ENCODE results near the gene MFF. TPM values are rescaled to one million over a fixed set of nuclear protein-coding genes. Genes with fewer than 3 reads are reported as not detected.

Gene MFF
- total RNA-seq, 1 experiment from 2014 or later: 82.3 TPM

DNA sequence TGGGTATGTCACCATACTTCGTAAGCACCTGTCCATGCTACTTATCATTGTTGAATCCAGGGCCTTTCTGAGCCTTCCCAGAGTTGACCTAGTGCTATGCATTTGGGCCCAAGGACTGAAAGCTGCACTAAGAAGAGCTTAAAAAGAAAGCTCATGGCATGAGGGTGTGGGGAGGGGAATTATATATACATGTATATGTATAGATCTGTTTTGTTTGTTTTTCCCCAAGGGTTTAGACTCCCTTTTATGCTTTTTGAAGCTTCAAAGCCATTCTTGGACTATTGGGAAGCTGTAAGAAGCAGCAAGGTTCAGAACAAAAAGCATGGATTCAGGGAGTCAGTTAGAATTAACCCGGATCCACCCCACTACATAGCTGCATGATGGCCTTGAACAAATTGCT, 23.3 kb downstream of the MFF start:
- no peak for DNase-seq
- TF ChIP-seq, protein P1, sequence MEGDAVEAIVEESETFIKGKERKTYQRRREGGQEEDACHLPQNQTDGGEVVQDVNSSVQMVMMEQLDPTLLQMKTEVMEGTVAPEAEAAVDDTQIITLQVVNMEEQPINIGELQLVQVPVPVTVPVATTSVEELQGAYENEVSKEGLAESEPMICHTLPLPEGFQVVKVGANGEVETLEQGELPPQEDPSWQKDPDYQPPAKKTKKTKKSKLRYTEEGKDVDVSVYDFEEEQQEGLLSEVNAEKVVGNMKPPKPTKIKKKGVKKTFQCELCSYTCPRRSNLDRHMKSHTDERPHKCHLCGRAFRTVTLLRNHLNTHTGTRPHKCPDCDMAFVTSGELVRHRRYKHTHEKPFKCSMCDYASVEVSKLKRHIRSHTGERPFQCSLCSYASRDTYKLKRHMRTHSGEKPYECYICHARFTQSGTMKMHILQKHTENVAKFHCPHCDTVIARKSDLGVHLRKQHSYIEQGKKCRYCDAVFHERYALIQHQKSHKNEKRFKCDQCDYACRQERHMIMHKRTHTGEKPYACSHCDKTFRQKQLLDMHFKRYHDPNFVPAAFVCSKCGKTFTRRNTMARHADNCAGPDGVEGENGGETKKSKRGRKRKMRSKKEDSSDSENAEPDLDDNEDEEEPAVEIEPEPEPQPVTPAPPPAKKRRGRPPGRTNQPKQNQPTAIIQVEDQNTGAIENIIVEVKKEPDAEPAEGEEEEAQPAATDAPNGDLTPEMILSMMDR (IDR thresholded peaks at IDR 0.05; ENCODE audit: unreplicated experiment): no peak
- intact Hi-C loops (cut with micrococcal nuclease; ENCODE audit: unreplicated experiment): no loop called here
- BruUV-seq (replicated peaks): no TSS peak
- H3K4me3 Mint-ChIP-seq (ENCODE audit: low read depth, unreplicated experiment): no peak overlapping the region
- no peaks in the 10 kb centered on the region for H3K27me3 Mint-ChIP-seq (ENCODE audit: unreplicated experiment)
- H3K9me3 Mint-ChIP-seq (ENCODE audit: low read depth, unreplicated experiment): no peaks in the 10 kb centered on the region
- H3K27ac Mint-ChIP-seq (ENCODE audit: unreplicated experiment): no peak overlapping the region
- H3K4me1 Mint-ChIP-seq (ENCODE audit: low read depth, unreplicated experiment): no peaks in the 10 kb centered on the region
- peaks cover 12% of the 10 kb centered on the region for H3K36me3 Mint-ChIP-seq (ENCODE audit: insufficient read depth, unreplicated experiment)
- CTCF ChIA-PET: no interaction called here

DNA sequence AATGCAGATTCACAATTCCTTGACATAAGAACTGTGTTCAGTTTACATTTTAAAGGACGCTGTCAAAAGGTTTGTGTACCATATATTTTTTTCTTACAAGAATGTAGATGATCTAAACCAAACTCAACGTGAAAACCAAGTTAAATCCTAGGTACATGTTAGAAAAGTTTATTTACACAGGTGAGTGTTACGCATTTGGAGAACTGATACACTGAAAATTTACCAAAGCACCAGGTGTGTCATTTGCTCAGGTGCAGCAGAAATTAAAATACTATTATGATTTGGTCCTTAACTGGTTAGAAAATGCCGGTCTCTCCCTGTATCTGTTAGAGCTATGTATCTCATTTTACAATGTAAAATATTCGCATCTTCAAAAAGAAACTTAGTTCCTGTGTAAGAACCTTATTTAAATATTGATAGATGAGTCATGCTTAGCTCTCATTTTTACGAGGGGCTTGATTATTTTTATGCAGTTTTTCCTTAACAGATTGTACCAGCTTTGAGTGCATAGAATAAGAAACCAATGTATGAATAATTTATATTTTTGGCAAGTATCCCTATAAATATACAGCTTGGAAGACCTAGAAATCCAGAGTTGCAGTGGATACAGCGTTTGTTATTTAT, 25.1 kb downstream of the MFF start:
- TF ChIP-seq, protein P1 (IDR thresholded peaks at IDR 0.05; ENCODE audit: unreplicated experiment): no peak
- Mint-ChIP-seq H3K4me1 (ENCODE audit: low read depth, unreplicated experiment) (no peaks in the 10 kb centered on the region), H3K27me3 (ENCODE audit: unreplicated experiment) (no peaks in the 10 kb centered on the region), H3K4me3 (ENCODE audit: low read depth, unreplicated experiment) (no peak overlapping the region), H3K27ac (ENCODE audit: unreplicated experiment) (no peak overlapping the region), H3K36me3 (ENCODE audit: insufficient read depth, unreplicated experiment) (peaks cover 12% of the 10 kb centered on the region), H3K9me3 (ENCODE audit: low read depth, unreplicated experiment) (no peaks in the 10 kb centered on the region)
- BruUV-seq (replicated peaks): no TSS peak
- intact Hi-C loops (cut with micrococcal nuclease; ENCODE audit: unreplicated experiment): no loop called here
- CTCF ChIA-PET: no interaction called here
- no peak for DNase-seq

GRCh38 chr2:227351639-227352038, 26.6 kb downstream of the MFF start:
- DNase-seq: no peak
- BruUV-seq (replicated peaks): no TSS peak
- TF ChIP-seq, protein P1 (IDR thresholded peaks at IDR 0.05; ENCODE audit: unreplicated experiment): no peak
- CTCF ChIA-PET: no interaction called here
- Mint-ChIP-seq H3K27ac (ENCODE audit: unreplicated experiment) (no peak overlapping the region), H3K36me3 (ENCODE audit: insufficient read depth, unreplicated experiment) (peaks cover 12% of the 10 kb centered on the region), H3K9me3 (ENCODE audit: low read depth, unreplicated experiment) (no peaks in the 10 kb centered on the region), H3K27me3 (ENCODE audit: unreplicated experiment) (no peaks in the 10 kb centered on the region), H3K4me3 (ENCODE audit: low read depth, unreplicated experiment) (no peak overlapping the region), H3K4me1 (ENCODE audit: low read depth, unreplicated experiment) (no peaks in the 10 kb centered on the region)
- intact Hi-C loops (cut with micrococcal nuclease; ENCODE audit: unreplicated experiment): no loop called here

- Mint-ChIP-seq H3K27ac (ENCODE audit: unreplicated experiment) (no peak overlapping the region), H3K4me3 (ENCODE audit: low read depth, unreplicated experiment) (no peak overlapping the region), H3K9me3 (ENCODE audit: low read depth, unreplicated experiment) (no peaks in the 10 kb centered on the region), H3K36me3 (ENCODE audit: insufficient read depth, unreplicated experiment) (peaks cover 15% of the 10 kb centered on the region), H3K4me1 (ENCODE audit: low read depth, unreplicated experiment) (no peaks in the 10 kb centered on the region), H3K27me3 (ENCODE audit: unreplicated experiment) (no peaks in the 10 kb centered on the region)
- intact Hi-C loops (cut with micrococcal nuclease; ENCODE audit: unreplicated experiment): no loop called here
- CTCF ChIA-PET: no interaction called here
- DNase-seq: no peak
- TF ChIP-seq, protein P1 (IDR thresholded peaks at IDR 0.05; ENCODE audit: unreplicated experiment): no peak
- no TSS peak for BruUV-seq (replicated peaks)
These were observed 35.3 kb downstream of the MFF start for GRCh38 chr2:227360351-227360750.

Measured in Calu3 (cell line).